Activated CD8-positive, alpha-beta T cell treated with anti-CD3 and anti-CD28 coated beads, Interleukin-2, amount 10 ng/mL, durations not matched to agents 7 days and 5 days (primary cell): Measurements from ENCODE around the gene GLB1L3. TPM values are rescaled to one million over a fixed set of nuclear protein-coding genes. Genes with fewer than 3 reads are reported as not detected.

Experiments
- ATAC-seq: fragments of 150-1000 bp; cut with Tn5 transposase; one replicate; pipeline ENCODE4 v1.10.0; 2021; ENCODE audit warnings: moderate library complexity
- CTCF ChIA-PET: fragments of 350-600 bp; sonication (Branson Sonifier 250); formaldehyde crosslinking; loops from one replicate; lab custom pipeline; 2021; ENCODE audit warnings: antibody characterized with exemption; lab: Charles Lee
- POLR2A ChIA-PET: fragments of 350-600 bp; sonication (Branson Sonifier 250); formaldehyde crosslinking; loops from one replicate; lab custom pipeline; 2021; ENCODE audit warnings: antibody characterized with exemption; lab: Charles Lee
- DNase-seq: peaks from one replicate; pipeline ENCODE4 v3.0.0-alpha.2; 2020
- H3K27ac Mint-ChIP-seq: one replicate; pipeline ENCODE4 v1.8.0; 2021; ENCODE audit warnings: mild to moderate bottlenecking, mixed read lengths
- H3K27me3 Mint-ChIP-seq: one replicate; pipeline ENCODE4 v1.8.0; 2021; ENCODE audit warnings: low read depth, mixed read lengths
- H3K36me3 Mint-ChIP-seq: one replicate; pipeline ENCODE4 v1.8.0; 2021; ENCODE audit warnings: low read depth, mixed read lengths
- H3K4me1 Mint-ChIP-seq: one replicate; pipeline ENCODE4 v1.8.0; 2021; ENCODE audit warnings: low read depth, mixed read lengths
- H3K4me3 Mint-ChIP-seq: one replicate; pipeline ENCODE4 v1.8.0; 2021; ENCODE audit warnings: mild to moderate bottlenecking, mixed read lengths
- H3K9me3 Mint-ChIP-seq: one replicate; pipeline ENCODE4 v1.8.0; 2022; ENCODE audit warnings: mixed read lengths; ENCODE audit not compliant: insufficient read depth
- total RNA-seq, 2 experiments: library from RNA; stranded (reverse); gene quantifications; one replicate each; pipeline ENCODE4 v1.2.3, GENCODE V29; 2021

Gene GLB1L3
- total RNA-seq, 2 experiments from 2014 or later = 3.8 to 4.0 TPM

- H3K9me3 Mint-ChIP-seq = no peaks in the 10 kb centered on the region
- no peak for ATAC-seq
- ChIA-PET POLR2A (no interaction called here), CTCF (no interaction called here)
- no peak for DNase-seq
- H3K36me3 Mint-ChIP-seq = no peaks in the 10 kb centered on the region
- H3K4me3 Mint-ChIP-seq = no peak overlapping the region
- H3K27me3 Mint-ChIP-seq = no peaks in the 10 kb centered on the region
- no peak overlapping the region for H3K27ac Mint-ChIP-seq
- no peaks in the 10 kb centered on the region for H3K4me1 Mint-ChIP-seq
Observed at GRCh38 chr11:134289167-134289566, 13.0 kb downstream of the GLB1L3 start.

DNA sequence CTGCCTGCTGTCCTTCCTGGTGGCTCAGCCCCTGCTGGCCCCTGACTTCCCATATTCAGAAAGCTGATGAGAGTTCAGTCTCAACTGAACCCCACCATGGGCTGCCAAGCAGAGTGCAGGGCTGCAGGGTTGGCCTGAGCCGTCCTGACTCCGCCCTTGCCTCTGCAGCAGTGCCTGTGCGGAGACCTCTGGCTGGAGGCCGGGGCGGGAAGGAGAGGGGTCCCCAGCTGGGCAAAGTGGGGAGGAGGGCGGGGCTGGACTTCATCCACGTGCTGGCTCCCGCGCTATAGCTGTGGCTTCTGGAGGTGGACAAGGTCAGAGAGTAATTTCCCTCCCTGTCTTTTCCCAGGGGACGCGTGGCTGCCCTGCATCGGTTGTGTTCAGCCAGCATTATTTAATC is 13.6 kb downstream of the GLB1L3 start:
- Mint-ChIP-seq H3K36me3 (no peaks in the 10 kb centered on the region), H3K9me3 (no peaks in the 10 kb centered on the region), H3K4me1 (no peaks in the 10 kb centered on the region), H3K27me3 (no peaks in the 10 kb centered on the region), H3K27ac (no peak overlapping the region), H3K4me3 (no peak overlapping the region)
- ATAC-seq (no peak), DNase-seq (no peak)
- CTCF ChIA-PET = no interaction called here
- POLR2A ChIA-PET = no interaction called here

- H3K36me3 Mint-ChIP-seq = no peaks in the 10 kb centered on the region
- H3K27ac Mint-ChIP-seq = no peak overlapping the region
- CTCF ChIA-PET = no interaction called here
- ATAC-seq (no peak), DNase-seq (no peak)
- no peaks in the 10 kb centered on the region for H3K4me1 Mint-ChIP-seq
- no peaks in the 10 kb centered on the region for H3K27me3 Mint-ChIP-seq
- H3K9me3 Mint-ChIP-seq = no peaks in the 10 kb centered on the region
- H3K4me3 Mint-ChIP-seq = no peak overlapping the region
- POLR2A ChIA-PET = no interaction called here
Observed at GRCh38 chr11:134290646-134291045, 14.5 kb downstream of the GLB1L3 start.

DNA sequence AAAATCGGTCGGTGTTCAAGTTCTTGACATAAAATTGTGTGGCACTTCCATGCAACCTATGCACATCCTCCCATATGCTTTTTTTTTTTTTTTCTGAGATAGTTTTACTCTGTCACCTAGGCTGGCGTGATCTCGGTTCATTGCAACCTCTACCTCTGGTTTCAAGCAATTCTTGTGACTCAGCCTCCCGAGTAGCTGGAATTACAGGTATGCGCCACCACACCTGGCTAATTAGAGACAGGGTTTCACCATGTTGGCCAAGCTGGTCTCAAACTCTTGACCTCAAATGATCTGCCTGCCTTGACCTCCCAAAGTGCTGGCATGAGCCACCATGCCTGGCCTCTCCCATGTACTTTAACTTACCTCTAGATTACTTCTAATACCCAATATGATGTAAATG is 15.0 kb downstream of the GLB1L3 start:
- Mint-ChIP-seq H3K9me3 (no peaks in the 10 kb centered on the region), H3K4me3 (no peak overlapping the region), H3K27ac (no peak overlapping the region), H3K27me3 (no peaks in the 10 kb centered on the region), H3K4me1 (no peaks in the 10 kb centered on the region), H3K36me3 (peaks cover 2% of the 10 kb centered on the region)
- ChIA-PET POLR2A (no interaction called here), CTCF (no interaction called here)
- no peak for ATAC-seq
- no peak for DNase-seq

GRCh38 chr11:134292661-134293060 is 16.5 kb downstream of the GLB1L3 start:
- H3K36me3 Mint-ChIP-seq = peaks cover 2% of the 10 kb centered on the region
- no peaks in the 10 kb centered on the region for H3K27me3 Mint-ChIP-seq
- H3K9me3 Mint-ChIP-seq = no peaks in the 10 kb centered on the region
- POLR2A ChIA-PET = no interaction called here
- H3K4me3 Mint-ChIP-seq = no peak overlapping the region
- CTCF ChIA-PET = no interaction called here
- H3K27ac Mint-ChIP-seq = no peak overlapping the region
- no peaks in the 10 kb centered on the region for H3K4me1 Mint-ChIP-seq
- DNase-seq (no peak), ATAC-seq (no peak)

DNA sequence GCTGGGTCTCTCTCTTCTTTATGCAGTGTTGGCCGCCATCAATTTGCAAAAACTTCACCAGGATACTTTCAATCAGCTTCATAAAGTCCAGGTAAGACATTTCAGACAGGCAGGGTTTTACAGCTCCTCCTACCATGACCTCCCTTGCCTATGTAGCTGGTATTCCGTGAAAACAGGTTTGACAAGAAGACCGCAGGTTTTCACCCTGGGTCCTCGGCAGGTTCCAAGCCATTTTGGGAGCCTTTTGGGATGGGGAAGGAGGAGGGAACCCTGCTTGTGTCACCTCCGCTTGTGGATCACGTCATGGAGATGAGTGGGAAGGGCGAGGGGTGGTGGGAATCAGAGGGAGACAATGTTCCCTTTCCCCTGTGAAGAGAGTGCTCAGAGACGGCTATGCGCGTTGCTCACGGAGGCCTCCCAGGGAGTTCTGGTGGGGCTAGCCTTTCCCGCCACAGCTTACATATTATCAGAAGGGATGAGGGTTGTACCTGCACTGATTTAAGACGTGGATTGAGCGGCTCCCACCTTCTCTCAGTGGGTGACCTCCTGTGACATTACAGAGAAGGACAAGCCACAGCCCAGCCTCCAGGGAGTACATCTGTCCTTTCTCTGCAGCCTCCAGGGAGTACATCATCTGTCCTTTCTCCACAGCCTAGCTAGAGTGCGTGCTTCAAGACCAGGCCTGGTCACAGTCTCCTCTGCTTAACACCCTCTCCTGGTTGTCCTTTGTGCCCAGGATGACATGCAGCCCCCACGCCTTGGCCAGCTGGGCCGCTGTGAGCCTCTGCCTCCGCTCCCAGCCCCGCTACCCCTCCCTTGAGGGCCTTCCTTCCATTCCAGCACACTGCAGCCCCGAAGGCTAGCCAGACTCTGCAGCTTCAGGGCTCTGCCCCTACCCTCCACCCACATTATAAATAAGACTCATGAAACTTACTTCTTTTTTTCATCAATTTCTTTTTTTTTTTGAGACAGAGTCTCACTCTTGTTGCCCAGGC is 17.2 kb downstream of the GLB1L3 start:
- no peak for ATAC-seq
- ChIA-PET POLR2A (interaction anchor here (0.6 kb wide), 2 partner anchors 15 to 17 kb away, joined by 3 to 6 read pairs; no protein-coding TSS in a partner anchor), CTCF (no interaction called here)
- Mint-ChIP-seq H3K9me3 (no peaks in the 10 kb centered on the region), H3K36me3 (peaks cover 2% of the 10 kb centered on the region), H3K4me3 (no peak overlapping the region), H3K4me1 (no peaks in the 10 kb centered on the region), H3K27ac (no peak overlapping the region), H3K27me3 (no peaks in the 10 kb centered on the region)
- no peak for DNase-seq

DNA sequence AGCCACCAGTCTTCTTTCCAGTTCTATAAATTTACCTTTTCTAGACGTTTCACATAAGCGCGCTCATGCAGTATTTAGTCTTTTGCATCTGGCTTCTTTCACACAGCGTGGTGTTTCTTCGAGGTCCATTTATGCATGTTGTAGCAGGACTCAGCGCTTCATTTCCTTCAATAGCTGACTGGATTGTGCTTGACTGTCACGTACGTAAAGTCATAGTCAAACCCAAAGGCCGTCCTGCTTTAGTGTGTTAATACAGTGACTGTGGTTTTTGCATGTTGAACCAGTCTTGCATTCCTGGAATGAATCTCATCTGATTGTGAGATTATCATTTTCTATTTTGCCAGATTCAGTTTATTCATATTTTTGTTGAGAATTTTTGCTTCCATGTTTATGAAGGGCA is 18.5 kb downstream of the GLB1L3 start:
- CTCF ChIA-PET = no interaction called here
- no peak overlapping the region for H3K27ac Mint-ChIP-seq
- H3K4me1 Mint-ChIP-seq = no peaks in the 10 kb centered on the region
- H3K4me3 Mint-ChIP-seq = no peak overlapping the region
- POLR2A ChIA-PET = interaction anchor here (0.6 kb wide), 1 partner anchor 15 kb away, joined by 3 read pairs; no protein-coding TSS in a partner anchor
- H3K36me3 Mint-ChIP-seq = peaks cover 2% of the 10 kb centered on the region
- no peaks in the 10 kb centered on the region for H3K27me3 Mint-ChIP-seq
- no peaks in the 10 kb centered on the region for H3K9me3 Mint-ChIP-seq
- ATAC-seq (no peak), DNase-seq (no peak)

- ATAC-seq (no peak), DNase-seq (no peak)
- POLR2A ChIA-PET = no interaction called here
- Mint-ChIP-seq H3K27ac (no peak overlapping the region), H3K27me3 (peaks cover 9% of the 10 kb centered on the region), H3K36me3 (peaks cover 3% of the 10 kb centered on the region), H3K4me3 (no peak overlapping the region), H3K9me3 (no peaks in the 10 kb centered on the region), H3K4me1 (no peaks in the 10 kb centered on the region)
- CTCF ChIA-PET = no interaction called here
Observed at GRCh38 chr11:134312223-134312622, 36.0 kb downstream of the GLB1L3 start.

DNA sequence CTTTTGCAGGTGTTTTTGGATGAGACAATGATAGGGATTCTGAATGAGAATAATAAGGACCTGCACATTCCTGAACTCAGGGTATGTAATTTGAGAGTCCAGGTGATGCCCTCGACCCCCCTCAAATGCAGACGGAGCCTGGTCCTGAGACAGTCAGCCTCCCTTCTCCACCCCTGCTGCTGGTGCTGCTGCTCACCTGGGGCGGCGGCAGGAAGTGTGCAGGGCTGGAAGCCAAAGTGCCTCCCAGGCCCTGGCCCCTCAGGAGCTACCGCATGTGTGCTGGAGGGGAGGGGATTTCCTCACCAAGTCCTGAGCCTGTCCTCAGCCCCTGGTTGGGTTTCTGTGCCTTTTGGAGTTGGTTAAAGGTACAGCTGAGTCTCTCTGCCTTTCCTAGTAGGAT is 36.6 kb downstream of the GLB1L3 start:
- H3K27ac Mint-ChIP-seq = no peak overlapping the region
- peaks cover 9% of the 10 kb centered on the region for H3K27me3 Mint-ChIP-seq
- ChIA-PET CTCF (no interaction called here), POLR2A (no interaction called here)
- H3K36me3 Mint-ChIP-seq = peaks cover 3% of the 10 kb centered on the region
- H3K4me3 Mint-ChIP-seq = no peak overlapping the region
- ATAC-seq (no peak), DNase-seq (no peak)
- no peaks in the 10 kb centered on the region for H3K4me1 Mint-ChIP-seq
- H3K9me3 Mint-ChIP-seq = peaks cover 2% of the 10 kb centered on the region

DNA sequence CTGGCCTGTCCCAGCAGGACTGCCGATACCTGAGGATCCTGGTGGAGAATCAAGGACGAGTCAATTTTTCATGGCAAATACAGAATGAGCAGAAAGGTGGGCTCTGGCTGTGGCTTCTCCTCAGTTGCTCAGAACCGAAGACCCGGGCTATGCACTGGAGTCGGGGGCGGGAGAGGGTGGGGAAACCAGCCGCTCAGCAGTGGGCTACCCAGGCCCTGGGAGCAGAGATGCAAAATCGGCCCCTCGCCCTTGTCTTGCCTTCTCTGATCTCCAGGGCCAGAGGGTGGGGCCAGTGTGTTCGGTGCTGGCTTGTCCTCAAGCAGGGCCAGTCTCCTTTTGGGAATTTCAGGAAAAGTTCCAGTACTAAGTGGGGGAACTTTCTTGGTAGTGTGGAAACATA is 37.2 kb downstream of the GLB1L3 start:
- ATAC-seq (no peak), DNase-seq (no peak)
- no peak overlapping the region for H3K4me3 Mint-ChIP-seq
- H3K9me3 Mint-ChIP-seq = peaks cover 5% of the 10 kb centered on the region
- POLR2A ChIA-PET = no interaction called here
- H3K36me3 Mint-ChIP-seq = peaks cover 3% of the 10 kb centered on the region
- no peak overlapping the region for H3K27ac Mint-ChIP-seq
- no peaks in the 10 kb centered on the region for H3K4me1 Mint-ChIP-seq
- peaks cover 9% of the 10 kb centered on the region for H3K27me3 Mint-ChIP-seq
- CTCF ChIA-PET = no interaction called here

- H3K9me3 Mint-ChIP-seq = peaks cover 5% of the 10 kb centered on the region
- peaks cover 3% of the 10 kb centered on the region for H3K36me3 Mint-ChIP-seq
- H3K27me3 Mint-ChIP-seq = peaks cover 9% of the 10 kb centered on the region
- ATAC-seq = no peak
- DNase-seq = no peak
- no peak overlapping the region for H3K4me3 Mint-ChIP-seq
- no peak overlapping the region for H3K27ac Mint-ChIP-seq
- CTCF ChIA-PET = no interaction called here
- POLR2A ChIA-PET = no interaction called here
- no peaks in the 10 kb centered on the region for H3K4me1 Mint-ChIP-seq
Observed at GRCh38 chr11:134313821-134314607, 37.8 kb downstream of the GLB1L3 start.

DNA sequence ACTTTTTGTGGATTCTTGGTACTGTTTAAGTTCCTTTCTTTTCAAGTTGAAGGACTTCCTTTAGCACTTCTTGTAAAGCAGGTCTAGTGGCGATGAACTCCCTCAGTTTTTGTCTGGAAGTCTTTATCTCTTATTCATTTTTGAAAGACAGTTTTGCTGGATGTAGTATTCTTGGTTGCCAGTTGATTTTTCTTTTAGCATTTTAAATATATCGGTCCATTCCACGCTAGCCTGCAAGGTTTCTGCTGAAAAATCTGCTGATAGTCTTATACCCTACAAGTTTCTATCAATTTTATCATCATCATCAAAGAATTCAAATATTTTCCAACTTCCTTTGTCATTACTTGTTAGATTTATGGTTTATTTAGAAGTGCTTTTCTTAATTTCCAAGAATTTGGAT is 40.9 kb downstream of the GLB1L3 start:
- Mint-ChIP-seq H3K4me1 (no peaks in the 10 kb centered on the region), H3K27ac (no peak overlapping the region), H3K9me3 (peaks cover 14% of the 10 kb centered on the region), H3K27me3 (peaks cover 9% of the 10 kb centered on the region), H3K4me3 (no peak overlapping the region), H3K36me3 (peaks cover 10% of the 10 kb centered on the region)
- ChIA-PET CTCF (no interaction called here), POLR2A (no interaction called here)
- ATAC-seq (no peak), DNase-seq (no peak)
